IgD-negative memory B cell (primary cell): ENCODE data around the gene ZNF324. TPM values are rescaled to one million over a fixed set of nuclear protein-coding genes. Genes with fewer than 3 reads are reported as not detected.
A peak's percentile ranks its signal among the peaks of the same experiment; 100 is the strongest.
"Not testable (repeated sequence)": the region's sequence is repeated elsewhere in the genome, so short reads cannot be mapped to it uniquely, and the experiment has no call there.

ENCODE experiments used
- H3K27ac Mint-ChIP-seq, 3 donors: one replicate each; pipeline ENCODE4 v1.8.0; 2020 to 2022; ENCODE audit warnings: mild to moderate bottlenecking in 3 of 3, mixed read lengths in 3 of 3, moderate library complexity in 1 of 3
- H3K27me3 Mint-ChIP-seq: one replicate; pipeline ENCODE4 v1.8.0; 2021; ENCODE audit warnings: mixed read lengths
- H3K36me3 Mint-ChIP-seq: one replicate; pipeline ENCODE4 v1.8.0; 2020; ENCODE audit warnings: mild to moderate bottlenecking, mixed read lengths
- H3K4me1 Mint-ChIP-seq, 3 donors: one replicate each; pipeline ENCODE4 v1.8.0; 2020 to 2022; ENCODE audit warnings: mixed read lengths in 3 of 3, mild to moderate bottlenecking in 1 of 3
- H3K4me3 Mint-ChIP-seq, 4 donors: one replicate each; pipeline ENCODE4 v1.8.0; 2020 to 2022; ENCODE audit warnings: mild to moderate bottlenecking in 4 of 4, mixed read lengths in 4 of 4, moderate library complexity in 3 of 4
- H3K9me3 Mint-ChIP-seq, 3 donors: one replicate each; pipeline ENCODE4 v1.8.0; 2020 to 2021; ENCODE audit warnings: mixed read lengths in 3 of 3, mild to moderate bottlenecking in 1 of 3
- polyA plus RNA-seq: library from polyadenylated mRNA; unstranded; fragments of 300-500 nt; fragmentation: Illumina TruSeq; gene quantifications from one replicate; pipeline ENCODE4 v1.2.3, GENCODE V29; 2021

Gene ZNF324
- polyA plus RNA-seq, result 12.4 TPM

- peak within 1 kb of the TSS; percentile 84 to 95 (median 94) for H3K4me3 Mint-ChIP-seq
- H3K36me3 Mint-ChIP-seq, result no peaks in the 10 kb centered on the region
- H3K9me3 Mint-ChIP-seq, result peaks cover 0 to 2% (median 0%) of the 10 kb centered on the region in 3 donors
- H3K27ac Mint-ChIP-seq, result peak within 1 kb of the TSS; percentile 67 to 94 (median 89)
- no peaks in the 10 kb centered on the region for H3K27me3 Mint-ChIP-seq
- H3K4me1 Mint-ChIP-seq, result peaks cover 7 to 17% (median 17%) of the 10 kb centered on the region in 3 donors
Measured at GRCh38 chr19:58466760-58467589, at the start of gene ZNF324. Gene ZNF324 (plus strand): TSS chr19:58467080. CDS start chr19:58469186, 2,106 bp downstream.

- Mint-ChIP-seq H3K9me3 (peaks cover 7 to 23% (median 20%) of the 10 kb centered on the region in 3 donors), H3K36me3 (peaks cover 13% of the 10 kb centered on the region), H3K27ac (no peak overlapping the region), H3K4me1 (no peaks in the 10 kb centered on the region), H3K4me3 (peak overlapping the region in 1 of 4 donors; percentile 77), H3K27me3 (no peaks in the 10 kb centered on the region)
Measured at GRCh38 chr19:58428617-58429016, 38.3 kb upstream of the ZNF324 start.

- H3K36me3 Mint-ChIP-seq, result peaks cover 15% of the 10 kb centered on the region
- no peak overlapping the region for H3K27ac Mint-ChIP-seq
- H3K9me3 Mint-ChIP-seq, result peaks cover 7 to 28% (median 25%) of the 10 kb centered on the region in 3 donors
- H3K4me1 Mint-ChIP-seq, result no peaks in the 10 kb centered on the region
- no peak overlapping the region for H3K4me3 Mint-ChIP-seq
- no peaks in the 10 kb centered on the region for H3K27me3 Mint-ChIP-seq
Measured at GRCh38 chr19:58429745-58430144, 37.1 kb upstream of the ZNF324 start.

DNA sequence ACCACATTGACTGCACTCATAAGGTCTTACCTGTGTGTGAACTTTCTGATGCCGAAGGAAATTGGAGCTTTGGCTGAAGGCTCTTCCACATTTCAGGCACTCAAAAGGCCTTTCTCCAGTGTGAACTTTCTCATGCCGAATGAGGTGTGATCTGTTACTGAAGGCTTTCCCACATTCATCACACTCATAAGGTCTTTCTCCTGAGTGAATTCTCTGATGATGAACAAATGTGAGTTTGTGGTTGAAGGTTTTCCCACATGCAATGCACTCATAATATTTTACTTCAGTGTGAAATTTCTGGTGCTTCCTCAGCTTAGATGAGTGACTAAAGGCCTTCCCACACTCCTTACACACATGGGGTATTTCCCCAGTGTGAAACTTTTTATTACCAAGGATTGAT, 32.7 kb upstream of the ZNF324 start:
- Mint-ChIP-seq H3K9me3 (peaks cover 21 to 43% (median 26%) of the 10 kb centered on the region in 3 donors), H3K36me3 (peaks cover 28% of the 10 kb centered on the region), H3K4me1 (peaks cover 0 to 8% (median 4%) of the 10 kb centered on the region in 3 donors), H3K4me3 (peak overlapping the region in 2 of 4 donors; percentile 47 to 65), H3K27ac (no peak overlapping the region), H3K27me3 (no peaks in the 10 kb centered on the region)

DNA sequence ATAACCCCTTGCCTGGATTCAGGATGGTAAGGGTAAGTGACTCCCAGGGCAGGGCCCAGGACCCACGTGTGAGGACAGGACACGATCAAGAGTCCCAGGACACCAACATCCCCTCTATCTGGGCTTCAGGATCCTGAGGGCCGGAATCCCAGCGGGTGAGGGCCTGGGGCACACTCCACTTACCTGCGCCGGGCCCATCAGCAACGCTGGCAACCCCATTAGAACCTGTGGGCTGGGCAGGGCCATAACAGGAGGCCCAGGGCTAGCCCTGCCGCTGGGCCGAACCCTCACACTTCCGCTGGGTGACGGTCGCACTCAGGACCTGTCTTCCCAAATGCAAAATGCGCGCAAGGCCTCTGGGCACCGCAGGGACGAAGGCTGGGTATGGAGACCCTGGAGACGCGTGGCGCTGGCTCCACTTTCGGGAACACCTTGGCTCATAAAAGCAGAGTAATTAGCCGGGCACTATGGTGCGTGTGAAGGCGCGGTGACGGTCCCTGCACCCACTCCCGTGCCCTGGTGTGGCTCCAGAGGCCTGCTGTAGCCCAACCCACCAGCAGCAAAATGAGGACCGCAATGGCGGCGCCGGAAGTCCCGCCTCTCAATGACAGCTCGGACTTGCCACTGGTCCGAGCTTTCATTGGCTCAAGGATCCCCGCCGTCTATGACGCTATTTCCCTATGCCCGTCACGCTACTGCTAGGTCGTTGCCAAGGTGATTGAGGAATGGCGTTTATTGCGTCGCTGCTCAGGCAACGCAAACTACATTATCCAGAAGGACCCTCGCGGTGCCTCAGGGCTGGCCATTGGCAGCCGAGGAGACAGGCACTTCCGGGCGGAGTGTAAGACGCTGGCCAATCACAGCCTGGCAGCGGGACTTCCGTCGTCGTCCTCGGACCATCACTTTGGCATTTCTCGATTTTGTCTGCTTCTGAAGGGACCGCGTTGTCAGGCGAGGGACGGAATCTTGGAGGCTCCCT, 27.0 kb upstream of the ZNF324 start, which contains the start of gene ZNF132:
Gene ZNF132, minus strand, starts transcription at position 578 of the 979 bp plus-strand sequence. Its CDS starts 332 bp downstream, at position 246.
- peaks cover 5 to 14% (median 13%) of the 10 kb centered on the region in 3 donors for H3K4me1 Mint-ChIP-seq
- peaks cover 3% of the 10 kb centered on the region for H3K27me3 Mint-ChIP-seq
- H3K4me3 Mint-ChIP-seq, result peak within 1 kb of the TSS; percentile 79 to 99 (median 95)
- H3K27ac Mint-ChIP-seq, result peak within 1 kb of the TSS; percentile 74 to 96 (median 87)
- peaks cover 11 to 35% (median 19%) of the 10 kb centered on the region in 3 donors for H3K9me3 Mint-ChIP-seq
- peaks cover 26% of the 10 kb centered on the region for H3K36me3 Mint-ChIP-seq

GRCh38 chr19:58440556-58440955, 26.3 kb upstream of the ZNF324 start:
- Mint-ChIP-seq H3K4me3 (peak overlapping the region; percentile 79 to 99 (median 95)), H3K9me3 (peaks cover 11 to 29% (median 19%) of the 10 kb centered on the region in 3 donors), H3K27ac (peak overlapping the region; percentile 74 to 96 (median 87)), H3K27me3 (peaks cover 3% of the 10 kb centered on the region), H3K4me1 (peaks cover 5 to 14% (median 13%) of the 10 kb centered on the region in 3 donors), H3K36me3 (peaks cover 21% of the 10 kb centered on the region)

DNA sequence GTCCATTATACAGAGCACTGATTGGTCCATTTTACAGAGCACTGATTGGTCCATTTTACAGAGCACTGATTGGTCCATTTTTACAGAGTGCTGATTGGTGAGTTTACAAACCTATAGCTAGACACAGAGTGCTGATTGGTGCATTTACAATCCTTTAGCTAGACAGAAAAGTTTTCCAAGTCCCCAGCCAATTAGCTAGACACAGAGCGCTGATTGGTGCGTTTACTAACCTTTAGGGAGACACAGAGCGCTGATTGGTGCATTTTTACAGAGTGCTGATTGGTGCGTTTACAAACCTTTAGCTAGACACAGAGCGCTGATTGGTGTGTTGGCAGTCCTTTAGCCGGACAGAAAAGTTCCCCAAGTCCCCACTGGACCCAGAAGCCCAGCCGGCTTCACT, 23.9 kb upstream of the ZNF324 start:
- Mint-ChIP-seq H3K4me1 (peaks cover 5 to 14% (median 12%) of the 10 kb centered on the region in 3 donors), H3K27me3 (peaks cover 14% of the 10 kb centered on the region), H3K9me3 (peaks cover 6 to 25% (median 8%) of the 10 kb centered on the region in 3 donors), H3K4me3 (peak overlapping the region in 2 of 4 donors; percentile 8 to 25), H3K36me3 (peaks cover 10% of the 10 kb centered on the region)
- H3K27ac Mint-ChIP-seq, result not testable (repeated sequence)

DNA sequence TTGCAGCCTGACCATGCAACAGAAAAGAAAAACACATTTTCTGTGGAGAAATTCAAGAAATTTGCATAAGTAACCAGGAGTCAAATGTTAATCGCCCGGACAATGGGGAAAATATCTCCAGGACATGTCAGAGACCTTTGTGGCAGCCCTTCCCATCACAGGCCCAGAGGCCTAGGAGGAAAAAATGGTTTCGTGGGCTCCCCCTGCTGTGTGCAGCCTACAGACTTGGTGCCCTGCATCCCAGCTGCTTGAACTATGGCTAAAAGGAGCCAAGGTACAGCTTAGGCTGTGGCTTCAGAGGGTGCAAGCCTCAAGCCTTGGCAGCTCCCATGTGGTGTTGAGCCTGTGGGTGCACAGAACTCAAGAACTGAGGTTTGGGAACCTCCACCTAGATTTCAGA, 18.0 kb upstream of the ZNF324 start:
- H3K9me3 Mint-ChIP-seq, H3K36me3 Mint-ChIP-seq, H3K27ac Mint-ChIP-seq: not testable (repeated sequence)
- Mint-ChIP-seq H3K4me3 (peak overlapping the region in 1 of 4 donors; percentile 4), H3K27me3 (peaks cover 18% of the 10 kb centered on the region), H3K4me1 (peaks cover 10 to 15% (median 11%) of the 10 kb centered on the region in 3 donors)

DNA sequence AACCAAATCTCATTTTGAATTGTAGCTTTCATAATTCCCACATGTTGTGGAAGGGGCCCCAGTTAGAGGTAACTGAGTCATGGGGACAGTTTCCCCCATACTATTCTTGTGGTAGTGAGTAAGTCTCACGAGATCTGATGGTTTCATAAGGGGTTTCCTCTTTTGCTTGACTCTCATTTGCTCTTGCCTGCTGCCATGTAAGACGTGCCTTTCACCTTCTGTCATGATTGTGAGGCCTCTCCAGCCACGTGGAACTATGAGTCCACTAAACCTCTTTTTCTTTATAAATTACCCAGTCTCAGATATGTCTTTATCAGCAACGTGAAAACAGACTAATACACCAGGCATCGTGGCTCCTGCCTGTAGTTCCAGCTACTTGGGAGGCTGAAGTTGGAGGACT, 16.9 kb upstream of the ZNF324 start:
- H3K27me3 Mint-ChIP-seq, result peaks cover 14% of the 10 kb centered on the region
- peaks cover 10 to 15% (median 11%) of the 10 kb centered on the region in 3 donors for H3K4me1 Mint-ChIP-seq
- not testable (repeated sequence) for H3K36me3 Mint-ChIP-seq, H3K9me3 Mint-ChIP-seq
- peak overlapping the region in 1 of 3 donors; percentile 87 for H3K27ac Mint-ChIP-seq
- peak overlapping the region in 1 of 4 donors; percentile 95 for H3K4me3 Mint-ChIP-seq

DNA sequence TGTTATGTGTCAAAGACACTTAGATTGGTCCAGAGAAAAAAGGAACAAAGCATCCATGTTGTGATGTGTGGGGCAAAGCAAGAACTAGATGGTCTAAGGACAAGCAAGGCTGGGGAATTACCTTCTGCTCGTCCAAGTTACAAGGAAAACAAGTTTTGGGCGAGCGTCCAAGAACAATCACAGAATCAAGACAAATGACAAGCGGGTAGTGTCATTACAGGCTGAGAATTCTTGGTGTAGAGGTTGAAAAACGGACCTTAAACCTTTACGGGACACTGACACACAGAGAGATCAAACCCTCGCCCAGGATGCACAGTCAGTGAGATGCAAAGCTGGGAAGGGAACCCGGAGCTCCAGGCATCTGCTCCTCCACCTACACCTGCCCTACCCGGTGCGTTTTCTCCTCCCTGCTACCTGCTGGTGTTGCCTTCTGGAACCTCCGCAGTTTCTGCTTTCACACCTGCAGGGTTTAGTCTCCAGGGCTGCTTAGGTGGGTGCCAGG, 16.0 kb upstream of the ZNF324 start:
- Mint-ChIP-seq H3K4me3 (peak overlapping the region; percentile 82 to 95 (median 92)), H3K27me3 (peaks cover 14% of the 10 kb centered on the region), H3K27ac (peak overlapping the region in 2 of 3 donors; percentile 80 to 87), H3K36me3 (peaks cover 3% of the 10 kb centered on the region), H3K4me1 (peaks cover 10 to 15% (median 11%) of the 10 kb centered on the region in 3 donors), H3K9me3 (peaks cover 3 to 6% (median 6%) of the 10 kb centered on the region in 3 donors)

GRCh38 chr19:58451358-58452101, 15.3 kb upstream of the ZNF324 start, which contains the start of gene ZNF324B:
Gene ZNF324B (plus strand): TSS chr19:58451622. CDS start chr19:58453702, 2,080 bp downstream.
- Mint-ChIP-seq H3K36me3 (peaks cover 3% of the 10 kb centered on the region), H3K9me3 (peaks cover 3 to 6% (median 4%) of the 10 kb centered on the region in 3 donors), H3K4me1 (peaks cover 10 to 15% (median 11%) of the 10 kb centered on the region in 3 donors), H3K4me3 (peak within 1 kb of the TSS; percentile 82 to 95 (median 92)), H3K27me3 (peaks cover 10% of the 10 kb centered on the region), H3K27ac (peak within 1 kb of the TSS in 2 of 3 donors; percentile 80 to 87)

GRCh38 chr19:58453743-58454142, 13.1 kb upstream of the ZNF324 start:
- peak overlapping the region in 1 of 3 donors; percentile 37 for H3K27ac Mint-ChIP-seq

GRCh38 chr19:58455306-58455705, 11.6 kb upstream of the ZNF324 start:
- Mint-ChIP-seq H3K36me3 (peaks cover 14% of the 10 kb centered on the region), H3K4me3 (peak overlapping the region in 1 of 4 donors; percentile 26), H3K27ac (no peak overlapping the region), H3K4me1 (peaks cover 10 to 18% (median 14%) of the 10 kb centered on the region in 3 donors), H3K27me3 (peaks cover 2% of the 10 kb centered on the region), H3K9me3 (peaks cover 0 to 1% (median 0%) of the 10 kb centered on the region in 3 donors)

More at GRCh38 chr19:58453743-58454142, 13.1 kb upstream of the ZNF324 start:
- H3K4me3 Mint-ChIP-seq, result peak overlapping the region in 3 of 4 donors; percentile 69 to 95 (median 78)
- peaks cover 0 to 1% (median 0%) of the 10 kb centered on the region in 3 donors for H3K9me3 Mint-ChIP-seq
- peaks cover 2% of the 10 kb centered on the region for H3K27me3 Mint-ChIP-seq
- H3K36me3 Mint-ChIP-seq, result peaks cover 12% of the 10 kb centered on the region
- H3K4me1 Mint-ChIP-seq, result peaks cover 10 to 18% (median 14%) of the 10 kb centered on the region in 3 donors
